ENCODE measurements around the gene ABCC8.

GRCh38 chr11:17421781-17422180 is 54.9 kb downstream of the ABCC8 start:
- no peak for TF ChIP-seq GATA2 (IDR thresholded peaks at IDR 0.05; ENCODE audit: low read depth, low read length)
- TF ChIP-seq GATA3 (IDR thresholded peaks at IDR 0.05; ENCODE audit: low read depth, low read length) = no peak
